ENCODE data around the gene GBA2. TPM values are rescaled to one million over a fixed set of nuclear protein-coding genes. Genes with fewer than 3 reads are reported as not detected.

GBA2 gene
- total and polyA plus RNA-seq, 2 donors (not counting 3 experiments of a cell fraction or from before 2014, with no cell fraction given), result 110 to 158 TPM

DNA sequence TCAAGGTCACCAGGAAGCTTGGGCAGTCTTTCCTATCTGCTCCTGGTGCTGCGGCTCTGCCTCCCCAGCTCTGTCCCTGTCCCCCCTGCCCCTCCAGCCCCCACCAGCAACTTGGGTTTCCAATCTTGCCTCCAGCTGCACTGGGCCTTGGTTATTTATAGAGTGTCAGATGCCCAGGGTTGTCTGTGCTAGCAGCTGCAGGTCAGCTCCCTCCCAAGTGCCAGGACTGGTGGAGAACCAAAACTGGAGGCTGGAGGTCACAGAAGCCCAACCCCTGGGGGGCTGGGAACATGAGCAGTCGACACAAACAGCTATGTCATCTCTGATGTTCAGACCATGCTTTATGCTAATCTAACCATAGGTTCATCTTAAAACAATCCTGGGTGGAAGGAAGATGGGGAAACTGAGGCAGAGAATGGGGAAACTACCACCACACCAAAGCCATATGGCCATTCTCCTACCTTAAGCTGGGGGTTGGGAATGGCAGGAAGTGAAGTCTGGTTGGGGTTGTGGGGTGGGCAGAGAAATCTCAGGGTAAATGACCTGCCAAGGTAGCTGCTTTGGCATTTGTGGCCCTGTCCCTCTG is 61.0 kb downstream of the GBA2 start:
- Histone ChIP-seq H3K79me2 (ENCODE audit: control insufficient read depth, insufficient read depth, low read length) (peaks cover 36% of the 10 kb centered on the region), H3K36me3 (ENCODE audit: control insufficient read depth in 2 of 2, extremely low read depth in 1 of 2, insufficient read depth in 2 of 2, low read length in 2 of 2) (peaks cover 7 to 20% of the 10 kb centered on the region in 2 experiments), H3K4me2 (ENCODE audit: insufficient read depth, low read length) (peak overlapping the region; percentile 84), H3K4me3 (replicated peaks in 1 of 3; ENCODE audit: insufficient read depth in 1 of 3, low read depth in 1 of 3, low read length in 3 of 3) (peak overlapping the region in 1 of 3 experiments; percentile 82), H4K20me1 (replicated peaks; ENCODE audit: control insufficient read depth, extremely low read depth, insufficient read depth, low read length) (no peaks in the 10 kb centered on the region), H3K27me3 (ENCODE audit: control insufficient read depth in 2 of 2, insufficient read depth in 2 of 2, low read length in 2 of 2) (no peaks in the 10 kb centered on the region), H3K9me1 (replicated peaks; ENCODE audit: control insufficient read depth, extremely low read depth, insufficient read depth, low read length) (no peaks in the 10 kb centered on the region), H3K9me3 (replicated peaks; ENCODE audit: control insufficient read depth, insufficient read depth, low read length) (no peaks in the 10 kb centered on the region), H3K27ac (ENCODE audit: insufficient read depth, low read depth, low read length) (no peak overlapping the region), H2AFZ (ENCODE audit: low read depth, low read length) (no peak overlapping the region), H3K9ac (replicated peaks; ENCODE audit: extremely low read depth, insufficient read depth, low read length) (no peak overlapping the region), H3K4me1 (ENCODE audit: control insufficient read depth, extremely low read depth, insufficient read depth, low read length) (peaks cover 28% of the 10 kb centered on the region)
- TF ChIP-seq MYC (IDR thresholded peaks at IDR 0.05; ENCODE audit: low read depth, low read length), result no peak
- TF ChIP-seq, protein P1, sequence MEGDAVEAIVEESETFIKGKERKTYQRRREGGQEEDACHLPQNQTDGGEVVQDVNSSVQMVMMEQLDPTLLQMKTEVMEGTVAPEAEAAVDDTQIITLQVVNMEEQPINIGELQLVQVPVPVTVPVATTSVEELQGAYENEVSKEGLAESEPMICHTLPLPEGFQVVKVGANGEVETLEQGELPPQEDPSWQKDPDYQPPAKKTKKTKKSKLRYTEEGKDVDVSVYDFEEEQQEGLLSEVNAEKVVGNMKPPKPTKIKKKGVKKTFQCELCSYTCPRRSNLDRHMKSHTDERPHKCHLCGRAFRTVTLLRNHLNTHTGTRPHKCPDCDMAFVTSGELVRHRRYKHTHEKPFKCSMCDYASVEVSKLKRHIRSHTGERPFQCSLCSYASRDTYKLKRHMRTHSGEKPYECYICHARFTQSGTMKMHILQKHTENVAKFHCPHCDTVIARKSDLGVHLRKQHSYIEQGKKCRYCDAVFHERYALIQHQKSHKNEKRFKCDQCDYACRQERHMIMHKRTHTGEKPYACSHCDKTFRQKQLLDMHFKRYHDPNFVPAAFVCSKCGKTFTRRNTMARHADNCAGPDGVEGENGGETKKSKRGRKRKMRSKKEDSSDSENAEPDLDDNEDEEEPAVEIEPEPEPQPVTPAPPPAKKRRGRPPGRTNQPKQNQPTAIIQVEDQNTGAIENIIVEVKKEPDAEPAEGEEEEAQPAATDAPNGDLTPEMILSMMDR (IDR thresholded peaks at IDR 0.05; ENCODE audit: extremely low read depth in 1 of 2, insufficient read depth in 1 of 2, low read depth in 1 of 2, low read length in 2 of 2), result no peak
- TF ChIP-seq FOS (IDR thresholded peaks at IDR 0.05; ENCODE audit: borderline replicate concordance, insufficient read depth, low read length), result no peak
- TF ChIP-seq EZH2 (IDR thresholded peaks at IDR 0.05; ENCODE audit: borderline replicate concordance, low read depth, low read length, severe bottlenecking), result no peak
- no peak for TF ChIP-seq GATA2 (IDR thresholded peaks at IDR 0.05; ENCODE audit: insufficient read depth, insufficient read length, low read depth, low read length)
- TF ChIP-seq POLR2A (IDR thresholded peaks at IDR 0.05; ENCODE audit: low read depth, low read length), result no peak
- TF ChIP-seq JUN (IDR thresholded peaks at IDR 0.05; ENCODE audit: borderline replicate concordance, insufficient read depth, insufficient read length, low read depth), result no peak
- no peak for TF ChIP-seq POLR2AphosphoS5 (IDR thresholded peaks at IDR 0.05; ENCODE audit: insufficient read depth, low read depth, low read length)
- TF ChIP-seq, protein P2, sequence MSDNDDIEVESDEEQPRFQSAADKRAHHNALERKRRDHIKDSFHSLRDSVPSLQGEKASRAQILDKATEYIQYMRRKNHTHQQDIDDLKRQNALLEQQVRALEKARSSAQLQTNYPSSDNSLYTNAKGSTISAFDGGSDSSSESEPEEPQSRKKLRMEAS (IDR thresholded peaks at IDR 0.05; ENCODE audit: insufficient read depth, insufficient read length), result no peak
- FAIRE-seq, result no peak
- BruUV-seq (replicated peaks), result no TSS peak
- dilution Hi-C loops (cut with MboI; ENCODE audit: extremely low pct_ligation_motif_present, low sequenced_read_pairs), result no loop called here
- POLR2A ChIA-PET, result interaction anchor here (1.2 kb wide), 1 partner anchor 30 kb away, joined by 4 read pairs; the partner anchor contains the start of genes CCDC107 and RMRP
- DNase-seq (ENCODE audit: low read depth, low spot score), result no peak
- intact Hi-C loops (cut with micrococcal nuclease), result loop anchor here (2.0 kb wide), 1 partner anchor 83 kb away; the partner anchor contains the start of gene TESK1
- CTCF ChIA-PET, result interaction anchor here (0.8 to 13.5 kb wide), 6 partner anchors 8 to 84 kb away, joined by 3 to 227 read pairs (median 6); partner anchors contain the start of genes ARHGEF39, CCDC107 and RMRP
